ENCODE results near the gene ITGA2B.

ITGA2B gene

DNA sequence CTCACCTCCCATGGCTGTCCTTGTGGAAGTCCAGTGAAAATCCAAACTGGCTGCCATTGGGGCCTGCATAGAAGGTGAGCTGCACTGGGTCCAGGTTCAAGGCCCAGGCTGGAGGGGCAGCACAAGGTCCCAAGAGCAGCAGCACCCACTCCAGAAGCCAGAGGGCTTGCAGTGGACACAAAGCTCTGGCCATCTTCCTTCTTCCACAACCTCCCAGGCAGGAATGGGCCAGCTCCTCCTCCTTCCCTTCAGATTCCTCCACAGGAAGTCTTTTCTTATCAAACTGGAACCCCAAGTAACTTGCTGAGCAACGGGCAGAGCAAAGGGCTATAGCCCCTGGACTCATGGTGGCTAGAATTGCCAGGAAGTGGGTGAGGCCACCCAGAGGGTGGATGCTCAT is at the start of gene ITGA2B:
Gene ITGA2B (minus strand): TSS at position 369 of the 400 bp plus-strand sequence. CDS start 176 bp downstream, at position 193.
- DNase-seq = no peak

DNA sequence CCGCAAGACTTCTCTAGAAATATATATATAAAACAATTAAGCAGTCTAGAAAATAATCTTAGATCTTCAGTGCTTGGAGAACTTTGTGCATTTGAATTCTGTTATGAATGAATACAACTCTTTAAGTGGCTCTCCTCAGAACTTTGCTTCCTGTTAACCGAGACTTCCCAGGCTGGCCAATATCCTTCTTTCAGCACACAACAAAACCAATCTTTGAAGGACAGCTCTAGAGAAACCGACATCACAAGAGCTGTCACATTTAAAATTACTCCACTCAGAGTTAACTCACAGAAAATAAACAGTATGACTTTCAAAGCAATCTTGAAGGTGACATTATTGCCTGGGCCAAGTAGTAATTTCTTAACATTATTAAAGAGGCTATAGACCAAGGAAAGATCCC is 49.7 kb upstream of the ITGA2B start:
- DNase-seq = no peak

DNA sequence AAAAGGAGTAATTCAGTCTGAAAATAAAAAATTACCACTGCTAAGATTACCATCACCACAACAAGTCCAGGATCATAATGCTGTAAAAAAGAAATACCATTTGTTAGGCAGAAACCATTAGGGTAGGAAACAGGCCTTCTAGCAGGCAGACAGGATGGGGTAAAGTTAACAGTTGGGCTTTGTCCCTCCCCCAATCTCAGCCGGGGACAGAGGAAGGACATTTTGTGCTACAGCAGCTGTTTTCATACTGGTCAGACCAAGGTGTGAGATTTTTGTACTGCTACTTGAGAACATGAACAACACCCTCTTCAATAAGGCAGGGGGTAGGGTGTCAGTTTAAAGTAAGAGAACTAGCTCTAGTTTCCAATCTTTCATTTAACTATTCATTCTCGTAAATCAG is 49.2 kb upstream of the ITGA2B start:
- DNase-seq = no peak

DNA sequence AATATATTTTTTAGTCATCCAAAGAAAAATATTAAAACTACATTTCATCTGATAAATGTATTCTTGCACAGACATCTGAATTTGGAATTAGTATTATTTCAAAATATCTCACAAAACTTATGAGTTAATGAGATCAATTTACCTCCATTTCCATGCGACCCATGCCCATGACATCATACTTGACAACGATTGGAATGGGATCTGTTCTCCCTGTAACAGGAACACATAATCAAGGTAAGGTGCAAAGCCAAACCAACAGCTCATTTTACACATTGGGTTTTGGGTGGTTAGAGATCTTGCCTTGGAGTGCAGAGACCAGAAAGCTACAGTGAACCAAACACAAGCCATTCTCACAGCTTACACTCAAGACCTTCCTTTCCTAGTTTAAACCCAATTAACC is 46.9 kb upstream of the ITGA2B start:
- DNase-seq = no peak

DNA sequence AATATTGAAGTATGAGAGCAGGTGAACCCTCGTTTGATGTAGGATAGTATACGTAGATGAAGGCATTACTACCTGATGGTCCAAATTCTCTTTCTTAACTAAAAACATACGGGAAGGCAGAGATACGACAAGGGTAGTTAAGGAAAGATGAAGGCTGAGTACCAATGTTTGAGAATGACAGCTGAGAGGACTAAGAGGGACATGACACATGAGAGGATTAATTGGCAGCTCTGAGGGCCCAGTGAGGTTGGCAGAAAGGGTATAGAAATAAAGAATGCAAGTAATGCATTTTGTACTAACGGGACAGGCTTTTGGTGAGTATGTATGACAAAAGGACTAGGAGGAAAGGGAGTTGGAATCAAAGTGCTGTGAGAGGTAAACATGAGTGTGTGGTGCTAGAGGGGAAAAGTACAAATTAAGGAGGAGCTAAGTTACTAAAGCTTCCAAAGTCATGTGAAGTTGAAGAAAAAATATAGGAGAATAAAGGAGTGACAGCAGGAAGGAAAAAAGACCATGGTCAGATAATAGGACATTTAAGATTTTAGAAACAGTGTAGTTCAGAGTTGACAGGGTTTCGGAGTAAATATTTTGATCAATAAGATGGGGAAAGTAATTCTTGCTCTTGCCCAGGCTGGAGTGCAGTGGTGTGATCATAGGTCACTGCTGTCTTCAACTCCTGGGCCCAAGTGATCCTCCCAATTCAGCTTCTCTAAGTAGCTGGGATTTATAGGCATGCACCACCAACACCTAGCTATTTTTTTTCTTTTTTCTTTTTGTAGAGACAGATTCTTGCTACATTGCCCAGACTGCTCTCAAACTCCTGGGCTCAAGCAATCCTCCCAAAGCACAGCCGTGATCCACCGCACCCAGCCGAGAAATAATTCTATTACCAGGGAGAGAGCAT is 43.1 kb upstream of the ITGA2B start:
- no peak for DNase-seq

DNA sequence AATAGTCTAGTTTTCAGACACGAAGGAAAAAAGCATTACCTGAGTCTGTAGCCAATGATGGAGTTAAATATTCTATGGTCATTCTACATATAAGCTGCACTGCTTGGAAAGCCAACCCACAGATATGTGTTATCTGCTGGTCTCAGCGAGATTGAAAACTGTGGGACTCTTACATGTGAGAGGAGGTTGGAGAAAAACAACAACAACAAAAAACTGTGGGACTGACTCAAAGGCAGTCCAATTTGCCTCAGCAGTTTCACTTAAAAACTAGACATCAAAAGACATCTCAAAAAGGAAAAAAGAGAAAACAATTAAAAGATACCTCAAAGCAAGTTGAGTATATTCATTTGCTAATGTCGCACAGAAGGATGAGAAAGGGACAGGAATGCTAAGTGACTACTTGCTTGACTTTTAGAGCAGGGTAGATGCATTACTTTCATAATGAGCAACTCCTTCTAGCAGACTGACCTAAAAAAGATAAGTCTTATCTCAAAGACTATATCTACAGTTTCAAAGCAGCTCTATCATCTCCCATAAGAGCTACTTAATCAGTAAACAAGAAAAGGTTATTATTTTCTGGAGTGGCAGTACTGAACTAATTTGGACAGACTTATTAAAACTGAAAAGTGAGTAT is 35.5 kb upstream of the ITGA2B start:
- DNase-seq = no peak

DNA sequence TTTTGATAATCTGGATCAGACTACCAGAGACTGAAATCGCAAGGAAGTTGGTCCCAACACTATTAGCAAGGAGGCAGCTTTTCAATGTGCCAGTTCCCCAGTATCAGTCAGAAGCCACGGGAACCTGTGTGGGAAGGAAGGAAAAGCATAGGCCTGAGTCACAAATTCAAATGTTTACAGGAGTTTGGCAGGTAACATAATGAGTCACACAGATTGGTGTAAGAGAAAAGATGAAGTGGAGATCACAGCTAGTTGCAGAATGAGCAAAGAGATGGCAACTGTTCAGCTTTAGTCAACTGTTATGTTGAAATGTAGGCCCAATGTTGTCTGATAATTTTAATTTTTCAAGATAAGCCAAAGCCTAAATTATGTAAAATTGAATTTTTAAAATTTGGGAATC is 28.1 kb upstream of the ITGA2B start:
- peak; percentile 20 to 30 for DNase-seq

DNA sequence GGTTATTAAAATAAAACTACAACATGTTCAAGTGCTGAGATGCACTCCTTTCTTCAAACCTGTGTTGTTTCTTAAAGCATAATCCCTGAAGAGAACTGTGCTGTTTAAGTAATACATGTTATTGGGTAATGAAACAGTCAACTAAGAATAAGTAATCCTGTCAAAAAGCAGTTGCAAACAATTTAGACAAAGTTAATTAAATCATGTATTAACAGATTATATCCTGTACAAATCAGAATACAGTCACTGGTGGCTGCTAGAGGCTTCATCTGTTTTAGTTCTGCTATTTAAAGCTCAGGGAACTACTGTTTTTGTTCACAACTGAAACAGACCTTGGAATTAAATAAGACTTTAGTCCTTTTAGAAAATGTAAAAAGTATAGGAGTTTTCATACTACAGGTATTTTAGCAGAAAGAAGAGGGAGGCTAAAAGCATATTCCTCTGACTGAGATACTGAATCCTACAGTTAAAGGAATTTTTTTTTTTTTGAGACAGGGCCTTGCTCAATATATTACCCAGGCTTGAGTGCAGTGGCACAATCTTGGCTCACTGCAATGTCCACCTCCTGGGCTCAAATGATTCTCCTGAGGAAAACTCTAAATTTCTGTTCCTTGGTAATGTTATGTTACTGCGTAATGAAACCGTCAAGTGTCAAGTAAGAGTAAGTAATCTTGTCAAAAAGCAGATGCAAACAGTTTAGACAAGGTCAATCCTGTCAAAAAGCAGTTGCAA is 27.3 kb upstream of the ITGA2B start:
- no peak for DNase-seq

DNA sequence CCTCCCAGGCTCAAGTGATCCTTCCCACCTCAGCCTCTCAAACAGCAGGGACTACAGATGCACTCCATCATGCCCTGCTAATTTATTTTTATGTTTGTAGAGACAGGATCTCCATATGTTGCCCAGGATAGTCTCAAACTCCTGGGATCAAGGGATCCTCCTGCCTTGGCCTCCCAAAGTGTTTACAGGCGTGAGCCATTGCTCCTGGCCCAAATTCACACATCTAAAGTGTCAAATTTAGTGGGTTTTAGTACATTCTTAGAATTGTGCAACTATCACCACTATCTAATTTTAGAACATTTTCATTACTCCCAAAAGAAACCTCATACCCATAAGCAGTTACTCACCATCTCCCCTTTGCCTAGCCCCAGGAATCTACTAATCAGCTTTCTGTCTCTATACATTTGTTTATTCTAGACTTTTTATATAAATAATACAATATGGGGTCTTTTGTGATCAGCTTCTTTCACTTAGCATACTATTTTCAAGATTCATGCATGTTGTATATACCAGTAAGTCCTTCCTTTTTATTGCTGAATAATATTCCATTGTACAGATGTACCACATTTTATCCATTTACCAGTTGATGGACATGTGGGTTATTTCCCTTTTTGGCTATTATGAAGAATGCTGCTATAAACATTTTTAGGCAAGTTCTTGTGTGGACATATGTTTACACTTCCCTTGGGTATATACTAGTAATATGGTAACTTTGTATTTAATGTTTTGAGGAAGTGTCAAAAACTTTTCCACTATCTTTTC is 25.1 kb upstream of the ITGA2B start:
- no peak for DNase-seq

DNA sequence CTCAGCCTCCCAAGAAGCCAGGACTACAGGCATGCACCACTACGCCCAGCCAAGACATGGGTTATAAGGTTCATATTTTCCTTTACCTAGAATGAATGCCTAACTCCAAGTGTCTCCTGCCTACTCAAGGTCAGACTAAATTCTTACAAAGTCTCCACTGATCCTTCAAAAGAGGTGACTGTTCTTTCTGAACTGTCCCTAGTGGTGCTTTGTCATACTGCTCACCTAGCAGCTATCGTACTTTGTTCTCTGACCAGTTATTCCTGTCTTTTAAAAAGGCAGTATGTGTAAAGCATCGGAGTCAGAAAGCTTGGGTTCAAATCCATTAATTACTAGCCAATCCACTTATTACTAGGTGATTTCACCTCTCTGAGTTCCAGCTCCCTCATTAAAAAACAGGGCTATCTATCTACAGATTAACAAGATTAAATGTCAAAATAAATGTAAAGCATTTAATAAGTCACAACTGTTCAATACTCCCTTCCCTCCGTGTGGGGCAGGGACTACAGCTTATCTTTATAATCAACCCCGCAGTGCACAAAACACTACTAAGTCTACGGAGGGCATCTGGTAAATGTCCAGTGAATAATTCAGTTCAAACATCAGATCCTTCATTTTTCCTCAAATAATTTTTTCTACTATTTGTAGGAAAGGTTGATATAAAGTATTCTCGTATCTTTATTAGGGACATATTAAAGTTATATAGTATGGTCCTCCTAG is 20.0 kb upstream of the ITGA2B start:
- no peak for DNase-seq

DNA sequence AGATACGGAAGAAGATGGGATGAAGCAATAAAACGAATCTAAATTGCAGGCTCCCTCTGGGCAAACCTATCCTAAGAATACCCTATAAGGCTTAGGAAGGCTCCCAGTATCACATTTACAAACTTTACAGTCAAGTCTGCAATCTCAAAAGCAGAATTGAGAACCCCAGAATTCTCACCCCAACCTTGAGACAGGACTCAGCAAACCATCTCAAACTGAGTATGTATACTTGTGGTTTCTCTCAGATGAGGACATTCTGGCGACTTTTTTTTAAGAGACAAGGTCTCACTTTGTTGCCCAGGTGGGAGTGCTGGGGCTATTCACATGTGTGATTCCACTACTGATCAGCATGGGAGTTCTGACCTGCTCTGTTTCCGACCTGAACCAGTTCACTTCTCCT is 19.3 kb upstream of the ITGA2B start:
- DNase-seq = no peak

DNA sequence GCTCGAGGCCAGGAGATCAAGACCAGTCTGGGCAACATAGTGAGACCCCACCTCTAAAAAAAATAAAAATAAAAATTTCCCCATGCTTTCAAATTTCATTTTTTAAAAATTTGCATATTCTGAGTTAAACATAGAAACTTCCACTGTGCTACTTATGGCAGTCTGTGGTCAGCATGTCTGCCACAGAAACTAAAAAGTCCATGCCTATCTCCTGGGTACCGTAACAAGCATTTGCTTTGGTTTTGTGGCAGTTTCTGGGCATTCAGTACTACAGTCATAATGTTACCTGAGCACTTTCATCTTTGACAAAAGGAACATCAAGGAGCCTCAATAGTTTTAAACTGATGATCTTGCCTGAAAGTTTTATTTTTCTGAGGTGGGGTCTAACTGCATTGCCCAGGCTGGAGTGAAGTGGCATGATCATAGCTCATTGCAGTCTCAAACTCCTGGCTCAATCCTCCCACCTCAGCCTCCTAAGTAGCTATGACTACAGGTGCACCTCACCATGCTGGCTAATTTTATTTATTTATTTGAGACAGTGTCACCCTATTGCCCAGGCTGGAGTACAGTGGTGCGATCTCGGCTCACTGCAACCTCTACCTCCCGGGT is 13.2 kb upstream of the ITGA2B start:
- no peak for DNase-seq

DNA sequence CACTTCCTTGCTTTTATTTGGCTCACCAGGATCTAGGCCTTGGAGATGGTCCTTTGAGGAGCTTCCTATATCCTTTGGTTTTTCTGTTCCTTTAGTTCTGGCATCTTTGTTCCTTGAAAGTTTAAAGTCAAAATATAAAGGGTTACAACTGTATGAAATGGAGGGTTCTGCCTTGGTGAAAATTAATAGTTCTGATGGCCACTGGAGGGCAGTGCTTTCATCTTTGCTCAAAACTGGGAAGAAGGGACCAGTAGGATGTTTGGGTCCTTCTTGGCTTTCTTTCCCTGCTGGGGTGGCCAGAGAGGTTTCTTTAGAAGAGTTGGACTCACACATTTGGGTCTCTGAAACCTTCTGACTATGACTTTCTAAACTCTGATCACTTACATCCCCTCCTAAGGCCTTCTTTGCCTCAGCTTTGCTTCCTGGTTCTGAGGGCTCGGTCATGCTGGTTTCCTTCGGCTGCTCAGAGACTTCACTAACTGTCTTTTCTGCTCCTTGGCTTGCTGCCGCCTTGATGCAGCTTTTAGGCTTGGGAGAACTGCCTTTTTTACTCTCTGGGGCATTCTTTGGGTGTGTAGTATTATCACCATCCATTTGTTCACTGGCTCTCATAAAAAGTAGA is 10.9 kb upstream of the ITGA2B start:
- no peak for DNase-seq

DNA sequence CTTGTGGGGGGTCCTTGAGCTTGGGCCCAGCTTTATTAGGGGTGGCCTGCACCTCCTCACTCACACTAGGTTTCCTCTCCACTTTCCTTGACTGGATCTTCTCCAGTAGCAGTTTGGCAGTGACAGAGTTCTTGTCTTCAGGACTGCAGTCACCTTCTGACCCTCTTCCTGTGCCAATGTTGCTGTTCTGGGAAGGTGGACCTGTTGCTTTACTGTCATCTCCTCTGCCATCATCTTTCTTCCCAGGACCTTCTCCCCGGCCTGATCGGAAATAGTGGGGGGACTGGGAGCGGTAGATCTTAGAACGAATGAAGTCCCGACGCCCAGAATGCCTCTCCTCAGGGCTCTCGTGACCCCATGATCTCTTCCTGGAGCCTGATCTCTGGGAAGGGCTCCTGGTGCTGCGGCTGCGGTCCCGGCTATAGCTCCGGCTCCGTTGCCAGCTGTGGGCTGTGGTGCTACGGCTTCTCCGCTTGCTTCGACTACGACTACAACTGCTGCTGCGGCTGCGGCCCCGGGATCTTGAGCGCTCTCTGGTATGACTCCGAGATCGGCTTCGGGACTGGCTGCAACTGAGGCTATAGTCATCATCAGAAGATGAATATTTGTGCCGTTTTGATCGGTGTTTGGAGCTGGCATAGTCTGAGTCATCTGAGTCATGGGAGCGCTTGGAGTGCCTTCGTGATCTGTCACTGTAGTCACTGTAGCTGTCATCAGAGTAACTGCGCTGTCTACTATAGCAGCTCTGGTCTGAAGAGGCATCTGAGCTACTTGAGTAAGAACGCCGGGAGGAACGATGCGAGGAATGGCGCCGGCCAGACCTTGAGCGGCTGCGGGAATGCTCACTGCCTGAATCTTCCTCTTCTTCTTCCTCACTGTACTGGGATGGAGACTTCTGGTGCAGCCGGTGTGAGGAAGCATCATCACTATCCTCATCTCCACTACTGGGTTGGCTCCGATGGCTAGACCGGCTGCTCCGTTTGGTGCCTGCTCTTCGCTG is 9.5 kb upstream of the ITGA2B start:
- peak in 1 of 2 experiments; percentile 6 for DNase-seq

DNA sequence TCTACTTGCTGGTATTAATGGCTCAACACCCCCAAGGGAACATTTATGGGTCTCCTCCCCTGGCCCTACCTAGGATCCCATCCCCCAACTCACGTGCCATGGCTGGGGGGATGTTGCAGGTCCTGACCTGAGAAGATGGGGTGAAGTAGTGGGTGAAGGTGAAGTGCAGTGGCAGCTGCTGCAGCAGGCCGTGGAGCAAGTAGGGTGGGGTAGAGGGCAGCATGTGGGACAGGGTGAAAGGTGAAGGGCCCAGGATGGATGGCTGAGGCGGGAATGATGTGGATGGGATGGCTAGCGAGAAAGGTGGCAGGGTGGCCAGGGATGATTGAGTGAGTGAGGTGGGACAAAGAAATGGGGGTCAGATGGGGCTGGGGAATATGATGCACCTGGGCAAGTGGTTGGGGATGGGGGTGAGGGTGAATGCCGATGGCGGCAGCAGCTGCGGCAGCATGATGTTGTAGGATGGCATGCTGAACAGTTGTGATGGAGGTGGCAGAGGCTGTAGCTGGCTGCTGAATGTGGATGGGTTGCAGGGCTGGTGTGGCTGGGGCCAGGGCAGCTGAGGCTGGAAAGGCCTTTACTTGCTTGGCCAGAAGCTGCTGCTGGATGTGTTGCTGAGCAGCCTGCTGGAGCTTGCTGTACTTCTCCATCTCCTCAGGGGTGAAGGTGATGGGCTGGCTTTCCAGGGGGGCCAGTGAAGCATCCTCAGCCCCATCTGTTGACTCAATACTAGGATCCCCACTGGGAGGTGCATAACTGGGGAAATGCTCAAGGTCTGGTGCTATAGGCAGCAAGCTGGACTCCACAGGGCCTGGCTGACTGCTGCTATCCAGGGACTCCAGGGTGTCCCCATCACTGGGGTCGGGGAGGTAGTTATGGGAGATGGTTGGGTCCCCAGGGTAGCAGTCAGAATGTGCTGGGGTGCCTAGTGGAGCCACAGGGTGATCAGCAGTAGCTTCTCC is 8.3 kb upstream of the ITGA2B start:
- DNase-seq = peak in 1 of 2 experiments; percentile 14

DNA sequence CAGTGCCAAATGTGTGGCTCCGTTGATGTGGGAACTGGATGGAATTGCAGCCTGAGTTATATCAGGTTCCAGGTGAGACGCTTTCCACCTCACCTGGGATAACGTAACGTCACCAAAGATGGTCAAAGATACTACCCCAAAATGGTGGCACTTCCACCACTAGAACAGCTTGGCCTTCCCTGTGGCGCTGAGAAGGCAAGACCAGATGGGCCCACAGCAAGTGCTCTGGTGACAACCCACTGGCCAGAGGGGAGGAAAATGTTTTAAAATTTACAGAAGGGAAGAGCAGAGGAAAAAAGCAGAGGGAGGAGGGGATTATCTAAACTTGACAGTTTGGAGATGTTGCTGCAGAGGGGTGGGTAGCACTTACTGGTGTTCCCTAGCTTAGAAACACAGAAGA is 7.5 kb upstream of the ITGA2B start:
- peak in 1 of 2 experiments; percentile 9 for DNase-seq

DNA sequence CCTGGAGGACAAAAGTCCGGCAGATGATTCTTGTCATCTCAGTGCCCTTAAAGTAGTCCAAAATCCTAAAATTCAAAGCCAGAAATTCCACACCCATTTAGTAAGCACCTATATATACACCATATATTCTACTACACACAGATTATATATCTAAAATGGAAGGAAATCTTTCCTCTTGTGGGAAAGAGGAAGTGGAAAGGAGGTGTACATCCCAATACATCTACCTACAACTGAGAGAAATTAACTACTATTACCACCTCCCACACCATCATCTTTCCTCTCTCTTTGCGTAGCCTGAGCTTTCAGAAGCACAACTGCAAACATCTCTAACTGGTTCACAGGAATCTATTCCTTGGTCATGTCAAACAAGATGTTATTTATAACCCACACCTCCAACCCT is 5.4 kb upstream of the ITGA2B start:
- DNase-seq = no peak

DNA sequence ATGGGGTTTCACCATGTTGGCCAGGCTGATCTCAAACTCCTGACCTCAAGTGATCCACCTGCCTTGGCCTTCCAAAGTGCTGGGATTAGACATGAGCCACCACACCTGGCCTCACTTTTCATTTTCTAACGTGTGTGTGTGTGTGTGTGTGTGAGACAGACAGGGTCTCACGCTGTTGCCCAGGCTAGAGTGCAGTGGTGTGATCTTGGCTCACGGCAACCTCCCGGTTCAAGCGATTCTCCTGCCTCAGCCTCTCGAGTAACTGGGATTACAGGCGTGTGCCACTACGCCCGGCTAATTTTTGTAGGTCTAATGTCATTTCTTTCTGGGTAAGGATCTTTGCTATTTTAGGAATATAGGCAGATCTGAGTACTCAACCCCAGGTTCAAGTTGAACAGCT is 4.7 kb upstream of the ITGA2B start:
- DNase-seq = peak in 1 of 2 experiments; percentile 12

Measured in activated T-cell treated with anti-CD3 and anti-CD28 coated beads, Interleukin-2, amount 50 U/mL, for 48 hours (primary cell).